Neural progenitor cell (in vitro differentiated cells): ENCODE results near the gene PXDN.

ENCODE experiments used
- EZH2 ChIP-seq: fragments of 200-600 bp; sonication (generic); IDR thresholded peaks from 2 replicates; pipeline ENCODE4 v1.6.1; 2017; ENCODE audit warnings: antibody characterized with exemption, mild to moderate bottlenecking, moderate library complexity
- EZH2phosphoT487 ChIP-seq: fragments of 200-600 bp; sonication (generic); IDR thresholded peaks from 2 replicates; pipeline ENCODE4 v1.6.1; 2017; ENCODE audit warnings: antibody characterized with exemption

DNA sequence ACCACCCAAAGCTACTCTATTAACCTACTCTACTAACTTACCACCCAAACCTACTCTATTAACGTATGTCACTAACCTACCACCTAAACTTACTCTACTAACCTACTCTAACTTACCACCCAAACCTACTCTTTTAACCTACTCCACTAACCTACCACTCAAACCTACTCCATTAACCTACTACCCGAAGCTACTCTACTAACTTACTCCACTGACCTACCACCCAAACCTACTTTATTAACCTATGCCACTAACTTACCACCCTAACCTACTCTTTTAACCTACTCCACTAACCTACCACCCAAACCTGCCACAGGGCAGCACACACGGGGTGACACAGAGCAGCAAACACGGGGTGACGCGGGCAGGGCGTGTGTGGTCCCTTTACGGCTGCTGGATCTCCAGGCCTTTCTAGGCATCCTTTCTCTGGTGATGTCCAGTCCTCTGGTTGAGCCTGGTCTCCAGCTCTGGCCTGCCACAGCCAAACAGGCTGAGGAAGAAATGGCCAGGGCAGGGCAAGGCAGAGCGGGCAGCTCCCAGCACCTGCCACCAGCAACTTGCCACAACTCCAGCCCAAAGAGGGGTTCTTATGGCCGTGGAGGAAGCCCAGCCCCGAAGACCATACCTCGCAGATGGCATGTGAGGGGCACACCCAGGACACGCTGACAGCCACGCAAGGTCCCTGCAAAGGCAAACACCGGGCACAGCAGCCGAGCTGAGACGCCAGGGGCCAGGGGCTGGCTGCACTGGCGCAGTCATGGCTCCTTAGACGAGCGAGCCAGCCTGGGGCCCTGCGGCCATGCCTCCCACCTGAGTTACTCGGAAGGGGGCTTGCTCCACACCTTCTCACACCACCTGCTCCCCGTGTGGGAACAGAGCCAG lies 25.7 kb downstream of the PXDN start:
- TF ChIP-seq EZH2phosphoT487 (no peak), EZH2 (no peak)
